HG02943 (cell line): Measurements from ENCODE around the gene IQCH.

Experiments
- ATAC-seq: cut with Tn5 transposase; IDR thresholded peaks from one replicate; pipeline ENCODE4 v1.9.1; 2021; ENCODE audit warnings: mild to moderate bottlenecking, low read depth, moderate library complexity; ENCODE audit not compliant: unreplicated experiment

IQCH gene

GRCh38 chr15:67254238-67255175 lies at the start of gene IQCH, which contains the start of gene AAGAB:
IQCH (plus strand) TSS chr15:67254786; CDS start chr15:67254897, 111 bp downstream.
AAGAB (minus strand) TSS chr15:67254661; CDS start chr15:67254631, 30 bp downstream.
- peak; percentile 93 for ATAC-seq

GRCh38 chr15:67207555-67208207 lies 46.9 kb upstream of the IQCH start:
- no peak for ATAC-seq

- no peak for ATAC-seq
Measured at GRCh38 chr15:67208396-67208795, 46.2 kb upstream of the IQCH start.

GRCh38 chr15:67210555-67211168 lies 43.9 kb upstream of the IQCH start:
- no peak for ATAC-seq

- ATAC-seq: no peak
Measured at GRCh38 chr15:67212684-67213367, 41.8 kb upstream of the IQCH start.

- no peak for ATAC-seq
Measured at GRCh38 chr15:67215102-67215501, 39.5 kb upstream of the IQCH start.

GRCh38 chr15:67216859-67217258 lies 37.7 kb upstream of the IQCH start:
- ATAC-seq: no peak

- no peak for ATAC-seq
Measured at GRCh38 chr15:67218428-67218827, 36.2 kb upstream of the IQCH start.

- ATAC-seq: no peak
Measured at GRCh38 chr15:67219288-67219687, 35.3 kb upstream of the IQCH start.

GRCh38 chr15:67224889-67225288 lies 29.7 kb upstream of the IQCH start:
- ATAC-seq: no peak

GRCh38 chr15:67225336-67225735 lies 29.2 kb upstream of the IQCH start:
- no peak for ATAC-seq

- no peak for ATAC-seq
Measured at GRCh38 chr15:67227431-67227830, 27.2 kb upstream of the IQCH start.

- no peak for ATAC-seq
Measured at GRCh38 chr15:67227846-67228245, 26.7 kb upstream of the IQCH start.

- ATAC-seq: no peak
Measured at GRCh38 chr15:67228286-67228685, 26.3 kb upstream of the IQCH start.

- no peak for ATAC-seq
Measured at GRCh38 chr15:67230504-67230903, 24.1 kb upstream of the IQCH start.

GRCh38 chr15:67232591-67232990 lies 22.0 kb upstream of the IQCH start:
- ATAC-seq: no peak

GRCh38 chr15:67240235-67241131 lies 14.1 kb upstream of the IQCH start:
- ATAC-seq: no peak

- no peak for ATAC-seq
Measured at GRCh38 chr15:67241132-67241855, 13.3 kb upstream of the IQCH start.

- no peak for ATAC-seq
Measured at GRCh38 chr15:67242708-67243111, 11.9 kb upstream of the IQCH start.
